Chondrocyte (in vitro differentiated cells): ENCODE measurements around the gene KRTAP5-10. TPM values are rescaled to one million over a fixed set of nuclear protein-coding genes. Genes with fewer than 3 reads are reported as not detected.
"Not testable (repeated sequence)": the region's sequence is repeated elsewhere in the genome, so short reads cannot be mapped to it uniquely, and the experiment has no call there.

Source experiments
- DNase-seq: peaks from one replicate; pipeline ENCODE4 v3.0.0; 2021; ENCODE audit warnings: mixed read lengths, low spot score
- H3K27ac Mint-ChIP-seq: one replicate; pipeline ENCODE4 v1.8.0; 2021; ENCODE audit warnings: mild to moderate bottlenecking, moderate library complexity, mixed read lengths; ENCODE audit not compliant: unreplicated experiment
- H3K27me3 Mint-ChIP-seq: 2 replicates; pipeline ENCODE4 v1.8.0; 2021; ENCODE audit warnings: low read depth, mixed read lengths
- H3K36me3 Mint-ChIP-seq: 2 replicates; pipeline ENCODE4 v1.8.0; 2021; ENCODE audit warnings: low read depth, mixed read lengths
- H3K4me1 Mint-ChIP-seq: 2 replicates; pipeline ENCODE4 v1.8.0; 2021; ENCODE audit warnings: low read depth, mild to moderate bottlenecking, mixed read lengths
- H3K4me3 Mint-ChIP-seq: one replicate; pipeline ENCODE4 v1.8.0; 2021; ENCODE audit warnings: mild to moderate bottlenecking, moderate library complexity, mixed read lengths; ENCODE audit not compliant: unreplicated experiment
- H3K9me3 Mint-ChIP-seq: 2 replicates; pipeline ENCODE4 v1.8.0; 2021; ENCODE audit warnings: low read depth, mixed read lengths
- CTCF ChIP-seq: fragments of 200-600 bp; sonication (generic); IDR thresholded peaks from 2 replicates; pipeline ENCODE4 v1.5.0; 2021; ENCODE audit warnings: antibody characterized with exemption, mild to moderate bottlenecking, moderate library complexity
- total RNA-seq: library from RNA; stranded (reverse); gene quantifications from 3 replicates; pipeline ENCODE4 v1.2.1, GENCODE V29; 2021

Gene KRTAP5-10
- total RNA-seq, 1 donor from 2014 or later = not detected

GRCh38 chr11:71525938-71526495 is 39.3 kb upstream of the KRTAP5-10 start:
- no peak overlapping the region for H3K27ac Mint-ChIP-seq
- DNase-seq = peak; percentile 37
- peaks cover 6% of the 10 kb centered on the region for H3K36me3 Mint-ChIP-seq
- H3K9me3 Mint-ChIP-seq = peaks cover 10% of the 10 kb centered on the region
- no peak for TF ChIP-seq CTCF
- H3K4me3 Mint-ChIP-seq = no peak overlapping the region
- peaks cover 10% of the 10 kb centered on the region for H3K27me3 Mint-ChIP-seq
- H3K4me1 Mint-ChIP-seq = no peaks in the 10 kb centered on the region

GRCh38 chr11:71526796-71527575 is 38.4 kb upstream of the KRTAP5-10 start, which contains the start of gene KRTAP5-7:
Gene KRTAP5-7 (plus strand): TSS chr11:71527267. CDS start chr11:71527301, 34 bp downstream.
- H3K36me3 Mint-ChIP-seq, H3K9me3 Mint-ChIP-seq, H3K27ac Mint-ChIP-seq, H3K4me1 Mint-ChIP-seq, H3K4me3 Mint-ChIP-seq: not testable (repeated sequence)
- H3K27me3 Mint-ChIP-seq = peaks cover 10% of the 10 kb centered on the region
- DNase-seq = peak; percentile 32

- no peaks in the 10 kb centered on the region for H3K4me1 Mint-ChIP-seq
- peaks cover 10% of the 10 kb centered on the region for H3K27me3 Mint-ChIP-seq
- H3K4me3 Mint-ChIP-seq = no peak overlapping the region
- peaks cover 2% of the 10 kb centered on the region for H3K36me3 Mint-ChIP-seq
- DNase-seq = peak; percentile 30
- no peak for TF ChIP-seq CTCF
- H3K27ac Mint-ChIP-seq = no peak overlapping the region
- peaks cover 10% of the 10 kb centered on the region for H3K9me3 Mint-ChIP-seq
Observed at GRCh38 chr11:71527576-71528210, 37.7 kb upstream of the KRTAP5-10 start.

- H3K9me3 Mint-ChIP-seq = no peaks in the 10 kb centered on the region
- peaks cover 10% of the 10 kb centered on the region for H3K27me3 Mint-ChIP-seq
- no peaks in the 10 kb centered on the region for H3K36me3 Mint-ChIP-seq
- no peaks in the 10 kb centered on the region for H3K4me1 Mint-ChIP-seq
- no peak overlapping the region for H3K27ac Mint-ChIP-seq
- H3K4me3 Mint-ChIP-seq = no peak overlapping the region
- DNase-seq = no peak
- no peak for TF ChIP-seq CTCF
Observed at GRCh38 chr11:71530602-71531001, 34.8 kb upstream of the KRTAP5-10 start.

- Mint-ChIP-seq H3K27ac (no peak overlapping the region), H3K4me3 (no peak overlapping the region), H3K9me3 (no peaks in the 10 kb centered on the region), H3K36me3 (no peaks in the 10 kb centered on the region), H3K4me1 (no peaks in the 10 kb centered on the region), H3K27me3 (peaks cover 7% of the 10 kb centered on the region)
- TF ChIP-seq CTCF = no peak
- no peak for DNase-seq
Observed at GRCh38 chr11:71532036-71532610, 33.2 kb upstream of the KRTAP5-10 start.

- not testable (repeated sequence) for H3K36me3 Mint-ChIP-seq, H3K4me3 Mint-ChIP-seq, H3K27me3 Mint-ChIP-seq, H3K9me3 Mint-ChIP-seq, DNase-seq, H3K4me1 Mint-ChIP-seq, H3K27ac Mint-ChIP-seq
Observed at GRCh38 chr11:71534711-71535608, 30.4 kb upstream of the KRTAP5-10 start.
